ENCODE measurements around the gene UNC45B. TPM values are rescaled to one million over a fixed set of nuclear protein-coding genes. Genes with fewer than 3 reads are reported as not detected.

The UNC45B gene
- total and polyA plus RNA-seq, 2 donors (not counting 3 experiments of a cell fraction or from before 2014, with no cell fraction given), result not detected

- no peak overlapping the region for H3K27ac ChIP-seq (ENCODE audit: insufficient read depth, low read depth, low read length)
- no peak overlapping the region for H3K4me2 ChIP-seq (ENCODE audit: insufficient read depth, low read length)
- FAIRE-seq (no peak), DNase-seq (ENCODE audit: low read depth, low spot score) (no peak)
- no peaks in the 10 kb centered on the region for H3K79me2 ChIP-seq (ENCODE audit: control insufficient read depth, insufficient read depth, low read length)
- no peak overlapping the region for H2AFZ ChIP-seq (ENCODE audit: low read depth, low read length)
- no peaks in the 10 kb centered on the region for H4K20me1 ChIP-seq (replicated peaks; ENCODE audit: control insufficient read depth, extremely low read depth, insufficient read depth, low read length)
- no peaks in the 10 kb centered on the region for H3K27me3 ChIP-seq (ENCODE audit: control insufficient read depth in 2 of 2, insufficient read depth in 2 of 2, low read length in 2 of 2)
- no peaks in the 10 kb centered on the region for H3K9me1 ChIP-seq (replicated peaks; ENCODE audit: control insufficient read depth, extremely low read depth, insufficient read depth, low read length)
- no peaks in the 10 kb centered on the region for H3K4me1 ChIP-seq (ENCODE audit: control insufficient read depth, extremely low read depth, insufficient read depth, low read length)
- H3K36me3 ChIP-seq (ENCODE audit: control insufficient read depth in 2 of 2, extremely low read depth in 1 of 2, insufficient read depth in 2 of 2, low read length in 2 of 2), result no peaks in the 10 kb centered on the region
- ChIA-PET POLR2A (interaction anchor here (0.6 kb wide), 1 partner anchor 639 kb away, joined by 3 read pairs; the partner anchor contains the start of gene TAF15), CTCF (interaction anchor here (0.6 to 5.9 kb wide), 9 partner anchors 11 to 577 kb away, joined by 3 to 186 read pairs (median 6); partner anchors contain the start of genes SLFN12L and SLFN5)
- TF ChIP-seq JUN (IDR thresholded peaks at IDR 0.05; ENCODE audit: borderline replicate concordance, insufficient read depth, insufficient read length, low read depth), result no peak
- TF ChIP-seq GATA2 (IDR thresholded peaks at IDR 0.05; ENCODE audit: insufficient read depth, insufficient read length, low read depth, low read length), result no peak
- no peak for TF ChIP-seq CTCF (IDR thresholded peaks at IDR 0.05; ENCODE audit: extremely low read depth in 1 of 2, insufficient read depth in 1 of 2, low read depth in 1 of 2, low read length in 2 of 2)
- TF ChIP-seq POLR2A (IDR thresholded peaks at IDR 0.05; ENCODE audit: low read depth, low read length), result no peak
- no peak for TF ChIP-seq POLR2AphosphoS5 (IDR thresholded peaks at IDR 0.05; ENCODE audit: insufficient read depth, low read depth, low read length)
- TF ChIP-seq FOS (IDR thresholded peaks at IDR 0.05; ENCODE audit: borderline replicate concordance, insufficient read depth, low read length), result no peak
- no peak for TF ChIP-seq EZH2 (IDR thresholded peaks at IDR 0.05; ENCODE audit: borderline replicate concordance, low read depth, low read length, severe bottlenecking)
- TF ChIP-seq MYC (IDR thresholded peaks at IDR 0.05; ENCODE audit: low read depth, low read length), result no peak
- no peak for TF ChIP-seq MAX (IDR thresholded peaks at IDR 0.05; ENCODE audit: insufficient read depth, insufficient read length)
- no TSS peak for BruUV-seq (replicated peaks)
- intact Hi-C loops (cut with micrococcal nuclease) (loop anchor here (5.0 to 10.0 kb wide), 2 partner anchors 72 to 265 kb away; partner anchors contain the start of genes SLFN12 and SLFN5), dilution Hi-C loops (cut with MboI; ENCODE audit: extremely low pct_ligation_motif_present, low sequenced_read_pairs) (no loop called here)
- no peak overlapping the region for H3K4me3 ChIP-seq (replicated peaks in 1 of 3; ENCODE audit: insufficient read depth in 1 of 3, low read depth in 1 of 3, low read length in 3 of 3)
- no peaks in the 10 kb centered on the region for H3K9me3 ChIP-seq (replicated peaks; ENCODE audit: control insufficient read depth, insufficient read depth, low read length)
- H3K9ac ChIP-seq (replicated peaks; ENCODE audit: extremely low read depth, insufficient read depth, low read length), result no peak overlapping the region
Observed at GRCh38 chr17:35169835-35170363, 22.3 kb downstream of the UNC45B start.

All from endothelial cell of umbilical vein (primary cell).